Limb (tissue), 2 donors: ENCODE measurements around the gene GBX1.

Source experiments
- DNase-seq, 2 donors: peaks; one replicate each; pipeline ENCODE4 v3.0.0-alpha.2; 2016; ENCODE audit errors: extremely low spot score in 2 of 2

Gene GBX1

DNA sequence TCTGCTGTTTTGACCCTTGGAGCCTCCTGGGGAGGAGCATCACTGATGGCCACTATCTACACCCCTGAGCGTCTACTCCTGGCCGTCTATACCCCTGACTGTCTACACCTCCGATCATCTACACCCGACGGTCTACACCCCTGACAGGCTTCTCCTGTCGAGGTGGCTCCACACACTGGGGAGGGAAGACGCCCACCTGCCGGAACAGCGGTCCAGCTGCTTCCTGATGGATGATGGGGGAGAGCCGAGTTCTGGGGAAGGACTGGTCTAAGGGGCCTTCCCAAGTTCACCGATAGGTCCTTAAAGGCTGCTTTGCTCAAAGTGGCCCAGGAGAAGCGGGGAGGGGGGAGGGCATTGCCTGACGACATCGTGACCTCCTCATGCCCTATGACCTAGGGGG, 39.4 kb downstream of the GBX1 start:
- DNase-seq: no peak

DNA sequence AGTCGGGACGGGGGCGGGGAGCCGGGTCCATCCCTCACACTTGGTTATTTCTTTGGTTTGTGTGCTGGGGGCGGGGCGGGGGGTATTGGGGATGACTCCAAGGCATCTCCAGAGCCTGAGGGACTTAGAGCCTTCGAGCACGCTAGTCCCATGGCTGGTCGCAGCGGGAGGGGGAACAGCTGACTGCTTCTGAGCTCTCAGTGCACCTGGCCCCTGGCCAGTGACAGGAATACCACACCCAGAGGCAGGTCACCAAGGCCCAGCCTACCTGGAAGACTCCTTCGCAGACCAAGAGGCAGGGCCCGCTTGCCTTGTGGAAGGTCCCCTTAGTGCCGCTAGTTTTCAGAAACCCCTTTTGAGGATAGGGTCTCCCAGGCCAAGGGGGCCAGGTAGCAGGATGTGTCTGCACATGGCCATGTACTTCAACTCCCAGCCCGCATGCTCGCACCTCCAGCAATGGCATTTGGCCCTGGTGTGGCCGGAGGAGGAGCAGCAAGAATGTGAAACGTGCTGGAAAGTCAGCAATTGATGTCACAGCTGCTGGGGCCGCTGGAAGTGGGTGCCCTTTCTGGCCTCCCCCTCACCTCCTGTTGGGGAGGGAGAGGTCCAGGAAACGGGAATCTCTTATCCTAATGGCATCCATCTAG, 40.9 kb downstream of the GBX1 start:
- DNase-seq: no peak

DNA sequence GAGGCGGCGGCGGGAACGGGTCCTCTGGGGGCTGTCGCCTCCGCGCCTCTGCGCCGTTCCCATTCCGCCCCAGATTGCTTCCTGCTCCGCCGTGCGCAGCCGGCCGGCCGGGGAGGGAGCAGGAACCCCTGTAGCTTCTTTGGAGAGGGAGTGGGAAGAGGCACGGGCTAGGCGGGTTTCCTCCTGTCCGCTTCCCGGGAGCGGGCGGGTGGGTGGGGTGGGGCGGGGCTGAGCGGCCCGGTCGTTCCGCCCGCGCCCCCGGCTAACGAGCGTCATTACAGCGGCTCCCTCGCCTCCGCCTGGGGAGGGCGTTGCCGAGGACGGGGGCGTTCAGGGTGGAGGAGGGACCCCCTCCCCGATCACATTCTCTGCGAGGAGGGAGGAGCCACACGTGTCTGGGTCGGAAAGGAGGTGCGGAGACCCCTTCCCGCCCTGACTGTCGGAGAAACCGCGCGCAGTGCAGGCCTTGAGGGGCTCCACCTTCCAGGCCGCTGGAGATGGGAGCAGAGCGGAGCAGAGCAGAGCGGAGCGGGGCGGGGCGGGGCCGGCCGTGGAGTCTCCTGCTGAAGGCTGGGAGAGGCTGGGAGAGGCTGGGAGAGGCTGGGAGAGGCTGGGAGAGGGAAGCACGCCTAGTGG, 41.5 kb downstream of the GBX1 start:
- peak in 1 of 2 donors; percentile 76 for DNase-seq

DNA sequence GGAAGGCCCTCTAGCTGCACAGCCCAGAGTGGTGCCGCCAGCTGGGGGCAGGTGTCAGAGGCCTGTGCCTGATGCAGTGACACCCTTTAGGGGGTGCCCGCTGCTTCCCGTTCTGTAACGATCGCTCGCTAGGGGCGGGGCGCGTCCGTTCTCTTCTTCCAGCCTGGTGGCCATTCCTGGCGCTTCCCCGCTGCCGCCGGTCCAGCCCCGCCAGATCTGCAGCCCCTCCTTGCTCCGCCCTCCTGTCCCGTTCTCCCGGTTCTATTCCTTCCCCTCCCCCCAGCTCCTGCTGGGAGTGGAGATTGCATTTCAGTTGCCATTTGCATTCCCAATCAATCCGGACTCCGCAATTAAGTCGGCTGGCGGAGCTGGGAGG, 42.0 kb downstream of the GBX1 start:
- DNase-seq: no peak

DNA sequence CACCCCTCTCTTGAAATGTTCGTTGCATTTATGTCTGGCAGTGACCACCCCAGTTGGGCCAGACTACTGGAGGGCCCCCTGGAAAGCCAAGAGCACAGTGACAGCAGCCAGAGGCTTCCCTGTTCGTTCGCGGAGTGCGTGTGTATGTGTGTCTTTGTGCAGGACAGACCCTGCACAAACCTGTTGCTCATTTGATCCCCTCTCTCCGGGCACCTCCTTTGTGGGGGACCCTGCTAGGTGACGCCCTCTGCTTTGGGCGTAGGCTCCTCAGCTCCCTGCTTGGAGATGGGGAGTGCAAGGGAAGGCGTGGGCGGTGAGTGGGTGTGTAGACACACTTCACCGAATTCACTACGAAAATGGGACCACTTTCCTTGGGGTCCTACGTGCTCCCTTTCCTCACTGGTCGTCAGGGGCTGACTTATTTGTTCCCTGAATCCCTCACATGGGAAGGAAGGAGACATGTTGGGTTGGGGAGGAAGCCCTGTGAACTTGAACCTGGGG, 42.5 kb downstream of the GBX1 start:
- no peak for DNase-seq

DNA sequence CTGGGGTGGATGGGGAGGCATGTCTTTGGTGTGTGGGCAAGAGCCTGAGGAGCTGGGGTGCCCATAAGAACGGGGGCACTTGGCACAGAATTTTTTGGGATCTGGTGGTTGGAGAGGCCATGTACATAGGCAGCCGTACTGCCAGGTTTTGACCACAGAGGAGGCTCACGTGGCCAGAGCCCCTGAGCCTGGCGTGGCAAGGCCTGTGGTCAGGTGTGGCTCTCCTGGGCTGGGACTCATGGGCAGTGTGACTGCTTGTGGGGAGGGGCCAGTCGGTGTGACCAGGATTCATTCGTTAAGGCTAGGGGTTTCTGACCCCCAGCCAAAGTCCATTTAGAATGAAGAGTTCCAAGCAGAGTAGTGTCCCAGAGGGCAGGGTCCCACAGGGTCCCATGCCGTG, 43.0 kb downstream of the GBX1 start:
- no peak for DNase-seq

DNA sequence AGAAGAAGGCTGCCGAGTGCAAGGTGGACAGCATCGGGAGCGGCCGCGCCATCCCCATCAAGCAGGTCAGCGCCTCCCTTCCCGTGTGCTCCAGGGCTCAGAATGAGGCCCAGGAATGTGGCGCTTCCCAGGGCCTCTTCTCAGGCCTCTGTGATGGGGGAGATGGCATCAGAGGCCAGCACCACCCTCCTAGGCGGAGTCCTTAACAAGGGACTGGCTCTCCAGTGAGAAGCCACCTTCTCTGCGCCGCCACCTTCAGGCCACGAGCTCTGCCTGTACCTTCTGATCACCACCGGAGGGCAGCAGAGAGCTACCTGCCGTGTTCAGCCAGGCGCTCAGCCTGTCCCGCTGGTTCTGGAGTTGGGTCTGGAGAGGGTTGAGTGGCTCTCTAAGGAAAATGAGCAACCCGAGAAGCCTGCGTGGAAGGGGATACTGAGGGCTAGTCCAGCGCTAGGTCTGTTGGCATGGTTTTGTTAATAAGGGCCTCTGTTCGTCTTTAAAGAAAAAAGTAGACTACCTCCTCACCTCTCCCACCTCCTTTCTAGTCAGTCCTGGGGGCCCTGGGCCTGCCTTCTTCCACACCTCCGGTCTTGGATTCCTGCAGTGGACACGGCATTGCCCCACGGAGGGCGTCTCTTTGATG, 43.6 kb downstream of the GBX1 start:
- DNase-seq: peak; percentile 78 to 91

DNA sequence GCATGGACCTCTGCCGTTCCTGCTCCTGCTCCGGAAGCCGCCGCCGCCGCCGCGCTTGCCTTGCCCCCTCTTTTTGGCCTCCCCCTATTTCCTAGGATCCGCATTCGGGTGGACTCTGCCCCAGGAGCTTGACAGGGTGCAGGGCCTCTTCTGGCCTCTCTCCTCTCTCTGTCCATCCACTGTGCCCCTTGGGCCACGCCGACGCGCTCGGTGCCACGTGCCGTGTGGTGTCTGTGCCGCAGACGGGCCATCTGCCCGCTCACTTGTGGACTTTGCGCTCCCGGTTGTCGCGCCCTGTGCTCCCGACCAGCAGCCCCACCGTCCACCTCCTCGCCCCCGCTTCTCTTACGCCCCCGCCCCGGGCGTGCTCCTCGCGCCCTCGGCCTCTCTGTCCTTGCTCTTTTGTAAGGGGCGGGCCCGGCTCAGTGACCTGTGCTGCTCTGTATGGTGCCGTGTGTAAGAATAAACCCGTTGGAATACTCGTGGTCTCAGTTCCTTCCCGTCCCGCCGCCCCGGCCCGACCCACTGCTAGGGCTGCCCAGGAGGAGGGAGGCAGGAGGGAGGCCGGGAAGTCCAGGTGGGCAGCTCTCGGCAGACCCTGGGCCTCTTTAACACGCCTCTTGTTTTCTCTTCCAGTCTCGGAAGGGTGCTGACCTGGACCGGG, 44.2 kb downstream of the GBX1 start:
- DNase-seq: no peak

DNA sequence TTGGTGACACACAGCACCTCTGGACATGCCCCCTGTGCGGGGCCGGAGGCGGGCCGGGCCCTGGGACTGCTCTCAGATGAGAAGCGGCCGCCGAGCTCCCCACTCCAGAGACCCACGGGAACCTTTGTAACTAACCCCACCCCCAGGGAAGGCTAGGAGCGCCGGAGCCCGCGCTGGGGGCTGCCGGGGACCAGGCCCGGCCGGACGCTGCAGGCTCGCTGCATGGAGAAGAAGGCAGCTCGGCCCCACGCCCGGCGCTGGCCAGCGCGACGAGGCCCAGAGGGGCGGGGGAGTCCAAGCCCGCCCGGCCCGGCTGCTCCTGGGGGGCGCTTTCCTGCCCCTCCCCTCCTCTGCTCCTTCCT, 44.7 kb downstream of the GBX1 start:
- DNase-seq: no peak

DNA sequence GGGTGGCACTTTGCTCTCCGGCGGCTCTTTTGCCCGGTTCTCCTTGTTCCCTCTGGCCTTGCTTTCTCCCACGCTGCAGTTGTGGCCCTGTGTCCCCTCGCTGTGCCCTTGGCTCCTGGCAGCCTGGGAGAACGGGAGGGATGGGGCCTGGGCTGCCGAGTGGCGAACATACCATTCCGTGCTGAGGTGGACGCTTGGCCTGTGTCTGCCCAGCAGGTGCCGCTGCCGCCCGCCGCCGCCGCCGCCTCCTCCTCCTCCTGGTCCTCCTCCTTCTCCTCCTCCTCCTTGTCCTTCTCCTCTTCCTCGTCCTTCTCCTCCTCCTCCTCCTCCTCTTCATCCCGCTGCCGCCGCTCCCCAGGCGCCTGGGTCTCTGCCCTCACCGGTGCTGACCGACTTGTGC, 45.2 kb downstream of the GBX1 start:
- no peak for DNase-seq

DNA sequence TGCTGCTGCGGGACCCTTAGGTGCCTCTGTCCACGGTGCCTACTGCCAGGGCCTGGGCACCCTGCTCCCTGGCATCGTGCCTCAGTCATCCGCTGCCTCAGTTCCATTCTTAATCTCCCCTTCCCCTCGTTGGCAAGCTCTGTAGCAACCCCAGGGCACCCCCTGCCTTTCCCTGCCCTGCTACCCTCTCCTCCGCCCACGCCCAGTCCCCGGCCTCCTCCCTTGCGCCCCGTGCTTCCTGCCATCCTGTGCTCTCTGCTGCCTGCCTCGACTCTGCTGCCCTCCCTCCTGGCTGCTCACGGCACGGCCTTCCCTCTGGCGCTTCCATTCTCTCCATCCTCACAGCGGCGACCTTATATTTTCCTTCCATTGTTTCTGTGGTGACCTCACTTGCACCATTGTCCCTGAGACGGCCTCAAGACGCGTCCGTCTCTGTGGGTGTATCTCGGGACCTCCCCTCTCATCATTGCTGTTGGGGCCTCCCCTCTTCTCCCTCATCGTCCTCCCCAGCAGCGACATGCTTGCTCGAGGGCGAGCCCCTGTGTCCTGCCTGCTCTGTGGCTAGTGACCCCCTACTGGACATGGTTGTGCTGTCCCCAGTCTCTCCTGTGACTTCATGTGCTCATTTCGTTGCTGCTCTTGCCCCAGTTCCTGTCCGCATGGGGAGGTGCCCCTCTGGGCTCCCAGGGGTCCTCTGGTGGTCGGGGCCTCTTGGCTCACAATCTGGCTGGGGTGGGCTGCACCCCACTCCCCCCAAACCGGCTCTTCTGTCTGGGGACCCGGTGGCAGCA, 45.9 kb downstream of the GBX1 start:
- no peak for DNase-seq

DNA sequence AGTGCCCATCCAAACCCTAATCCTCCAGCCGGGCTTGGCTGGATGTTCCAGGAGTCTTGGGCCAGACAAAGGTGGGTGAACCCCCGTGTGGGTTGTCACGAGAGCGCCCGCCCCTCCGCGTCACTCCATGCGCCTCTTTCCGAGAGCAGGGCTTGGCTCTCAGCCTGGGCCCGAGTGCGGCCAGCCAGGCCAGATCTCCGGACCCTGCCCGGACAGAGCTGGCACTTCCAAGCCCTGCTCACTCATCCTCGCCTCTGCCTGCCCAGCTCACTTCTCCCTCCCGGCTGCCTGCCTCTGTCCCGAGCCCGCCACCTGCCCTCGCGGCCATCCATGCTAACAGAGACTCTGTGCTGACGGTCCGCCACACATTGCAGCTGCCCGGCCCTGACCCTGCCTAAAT, 46.6 kb downstream of the GBX1 start:
- no peak for DNase-seq

DNA sequence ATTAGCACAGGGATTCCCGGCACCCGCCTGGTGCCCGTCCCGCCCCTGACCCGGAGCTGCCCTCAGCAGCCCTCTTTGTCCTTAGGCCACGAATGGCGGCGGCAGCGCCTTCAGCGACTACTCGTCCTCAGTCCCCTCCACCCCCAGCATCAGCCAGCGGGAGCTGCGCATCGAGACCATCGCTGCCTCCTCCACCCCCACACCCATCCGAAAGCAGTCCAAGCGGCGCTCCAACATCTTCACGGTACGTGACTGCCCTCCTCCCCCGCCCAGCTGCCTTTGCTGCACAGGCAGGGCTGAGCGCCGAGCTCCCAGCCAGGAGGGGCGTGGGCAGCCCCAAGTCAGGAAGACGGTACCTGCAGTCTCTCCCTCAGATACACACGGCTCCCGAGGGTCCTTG, 47.6 kb downstream of the GBX1 start:
- DNase-seq: no peak

DNA sequence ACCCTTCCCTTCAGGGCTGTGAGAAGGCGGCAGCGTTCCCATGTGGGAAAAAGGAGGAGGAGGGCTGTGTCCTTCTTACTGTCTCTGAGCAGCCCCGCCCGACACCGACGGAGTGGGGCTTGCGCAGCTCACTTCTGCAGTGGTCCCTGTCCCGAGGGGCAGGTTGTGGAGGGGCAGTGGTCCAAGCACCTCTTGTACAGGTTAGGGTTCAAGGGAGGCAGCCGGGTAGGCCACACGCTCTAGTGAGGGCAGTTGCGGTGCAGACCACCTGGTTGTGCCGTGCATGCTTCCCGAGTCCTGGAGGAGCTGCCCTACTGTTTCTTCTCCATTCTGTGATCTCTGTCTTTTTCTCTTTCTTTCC, 48.5 kb downstream of the GBX1 start:
- DNase-seq: no peak

DNA sequence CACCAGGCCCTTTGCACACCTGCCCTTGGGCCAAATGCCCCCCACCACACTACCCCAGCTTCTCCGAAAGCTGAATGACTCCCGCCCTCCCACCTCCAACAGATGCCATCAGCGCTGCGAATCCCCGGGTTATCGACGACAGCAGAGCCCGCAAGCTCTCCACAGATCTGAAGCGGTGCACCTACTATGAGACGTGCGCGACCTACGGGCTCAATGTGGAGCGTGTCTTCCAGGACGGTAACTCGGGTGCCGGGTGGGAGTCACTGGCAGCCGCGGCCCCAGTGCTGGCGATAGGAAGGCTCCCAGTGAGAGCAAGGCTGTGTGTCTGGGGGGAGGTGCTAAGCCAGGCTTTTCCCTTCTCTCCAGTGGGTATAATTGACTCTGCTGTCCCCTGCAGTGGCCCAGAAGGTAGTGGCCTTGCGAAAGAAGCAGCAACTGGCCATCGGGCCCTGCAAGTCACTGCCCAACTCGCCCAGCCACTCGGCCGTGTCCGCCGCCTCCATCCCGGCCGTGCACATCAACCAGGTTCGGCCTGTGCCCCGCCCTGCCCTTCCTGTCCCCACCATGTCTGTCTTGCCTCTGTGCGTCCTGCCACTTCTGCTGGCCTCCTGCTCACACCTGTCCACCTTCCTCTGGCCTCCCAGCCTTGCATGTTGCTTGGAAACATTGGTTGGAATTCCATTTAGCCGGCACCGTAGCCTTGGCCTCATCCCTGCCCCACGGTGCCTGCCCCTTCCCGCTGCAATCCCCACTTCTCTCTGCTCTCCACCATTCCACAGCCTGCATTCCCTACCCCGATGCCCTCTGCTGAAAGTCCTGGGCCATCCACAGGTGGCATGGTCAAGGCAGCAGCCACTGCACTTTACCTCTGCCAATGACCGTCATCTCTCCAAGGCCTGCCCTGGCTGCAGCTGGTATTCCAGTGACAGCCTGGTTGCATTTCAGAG, 49.1 kb downstream of the GBX1 start:
- DNase-seq: no peak

DNA sequence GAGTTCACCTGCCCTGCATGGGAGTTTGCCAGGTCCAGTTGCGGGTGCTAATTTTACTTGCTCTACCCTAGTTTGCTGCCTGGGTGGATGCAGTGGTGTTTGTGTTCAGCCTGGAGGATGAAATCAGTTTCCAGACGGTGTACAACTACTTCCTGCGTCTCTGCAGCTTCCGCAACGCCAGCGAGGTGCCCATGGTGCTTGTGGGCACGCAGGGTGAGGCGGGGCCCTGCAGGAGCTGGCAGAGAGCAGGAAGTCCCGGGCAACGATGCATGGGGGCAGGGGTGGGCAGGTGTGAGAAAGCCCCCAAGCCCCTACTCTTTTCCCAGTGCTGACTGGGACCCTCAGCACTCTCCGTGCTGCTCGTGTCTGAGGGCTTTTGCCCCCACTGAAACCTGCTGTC, 49.9 kb downstream of the GBX1 start:
- DNase-seq: no peak

DNA sequence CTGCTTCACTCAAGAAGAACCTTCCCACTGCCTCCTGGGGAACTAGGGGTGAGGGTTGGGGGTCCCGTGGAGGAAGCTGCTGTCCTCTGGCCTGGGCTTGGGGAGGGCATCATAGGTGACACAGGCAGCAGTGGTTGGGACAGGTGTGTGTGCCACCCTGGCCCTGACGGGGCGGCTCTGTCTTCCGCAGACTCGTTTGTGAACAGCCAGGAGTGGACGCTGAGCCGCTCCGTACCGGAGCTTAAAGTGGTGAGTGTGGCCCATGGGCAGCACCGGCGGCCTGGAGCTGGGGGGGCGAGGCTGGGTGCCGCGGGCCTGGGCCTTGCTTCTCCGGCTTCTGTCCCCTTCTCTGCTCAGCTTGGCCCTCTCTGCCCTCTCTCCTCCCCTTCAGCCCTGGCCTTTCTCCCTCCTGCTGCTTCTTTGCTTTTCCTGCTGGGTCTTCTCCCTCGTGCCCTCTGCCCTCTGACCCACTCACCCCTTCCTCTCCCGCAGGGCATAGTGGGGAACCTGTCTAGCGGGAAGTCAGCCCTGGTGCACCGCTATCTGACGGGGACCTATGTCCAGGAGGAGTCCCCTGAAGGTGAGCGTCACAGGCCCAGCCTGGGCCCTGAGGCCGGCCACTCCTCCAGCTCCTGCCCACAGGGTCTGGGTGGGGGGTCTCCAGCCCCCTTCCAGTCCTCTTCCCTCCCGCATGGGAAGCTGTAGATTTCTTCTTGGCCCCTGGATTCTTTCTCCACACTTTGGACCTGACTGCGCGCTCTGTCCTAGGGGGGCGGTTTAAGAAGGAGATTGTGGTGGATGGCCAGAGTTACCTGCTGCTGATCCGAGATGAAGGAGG, 50.7 kb downstream of the GBX1 start:
- no peak for DNase-seq

DNA sequence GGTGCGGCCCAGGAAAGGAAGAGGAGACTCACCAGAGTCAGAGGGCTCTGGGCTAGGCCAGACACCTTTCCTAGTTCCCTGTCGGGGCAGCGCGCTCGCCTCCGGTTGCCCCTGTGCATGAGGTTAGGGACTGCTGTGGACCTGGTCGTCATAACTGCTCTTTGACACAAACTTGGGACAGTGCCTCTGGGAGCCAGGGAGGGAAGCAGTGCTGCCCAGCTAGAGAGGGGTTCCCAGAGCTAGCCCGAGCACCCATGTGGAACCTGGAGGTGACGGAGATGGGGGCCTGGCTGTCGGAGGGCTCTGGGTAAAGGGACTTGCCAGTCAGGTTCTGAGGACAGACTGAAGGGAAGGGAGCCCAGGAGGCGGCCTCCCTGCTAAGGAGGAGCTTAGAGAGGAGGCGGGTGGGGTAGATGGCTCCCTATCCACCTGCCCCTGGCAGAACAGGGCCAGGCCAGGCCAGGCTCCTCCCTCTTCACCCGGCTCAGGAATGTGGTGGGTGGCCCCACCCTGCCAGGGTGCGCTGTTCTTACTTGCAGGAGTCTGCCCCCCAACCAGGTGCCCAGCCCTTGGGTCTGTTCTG, 51.6 kb downstream of the GBX1 start:
- DNase-seq: no peak

DNA sequence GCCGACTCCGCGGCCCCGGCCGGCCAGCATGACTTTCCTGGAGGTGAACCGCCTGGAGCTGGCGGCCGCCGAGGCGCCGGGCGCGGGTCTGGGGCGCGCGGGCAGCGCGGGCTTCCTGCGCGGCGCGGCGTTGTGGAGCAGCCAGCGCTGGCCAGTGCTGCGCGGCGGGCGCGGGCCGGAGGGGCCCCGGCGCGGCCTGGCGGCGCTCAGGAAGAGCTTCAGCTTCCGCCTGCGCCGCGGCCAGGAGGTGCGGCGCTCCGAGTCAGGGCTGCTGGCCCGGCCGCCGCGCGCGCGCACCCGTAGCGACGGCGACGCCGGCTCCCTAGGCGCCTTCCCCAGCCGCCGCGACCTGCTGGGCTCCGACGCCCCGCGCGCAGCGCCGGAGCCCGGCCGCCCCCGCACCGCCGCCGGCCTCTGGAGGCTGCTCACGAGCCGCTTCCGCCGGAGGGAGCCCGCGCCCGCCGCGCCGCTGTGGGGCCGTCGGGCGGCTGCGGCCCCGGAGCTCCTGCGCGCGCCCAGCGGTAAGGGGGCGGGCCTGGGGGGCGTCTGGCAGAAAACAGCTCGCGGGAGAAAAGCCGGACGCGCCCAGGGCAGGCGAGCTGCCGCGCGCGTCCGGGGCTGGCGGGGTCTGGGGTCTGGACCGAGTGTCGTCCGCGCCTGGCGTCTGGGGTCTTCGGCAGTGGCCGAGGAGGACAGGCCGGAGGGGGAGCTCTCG, 52.2 kb downstream of the GBX1 start:
- peak in 1 of 2 donors; percentile 59 for DNase-seq
